G401 (cell line): ENCODE results near the gene CDKL4. TPM values are rescaled to one million over a fixed set of nuclear protein-coding genes. Genes with fewer than 3 reads are reported as not detected.

Experiments used
- DNase-seq: peaks from one replicate; pipeline ENCODE4 v3.0.0-alpha.2; 2015; ENCODE audit warnings: low spot score
- in situ Hi-C: cut with HindIII; loops from 2 replicates; pipeline ENCODE4 v1.10.0; 2016; ENCODE audit warnings: low sequenced_read_pairs, mixed read lengths
- total RNA-seq: library from RNA; depleted of rRNA; stranded (reverse); fragments of >200 nt; shearing (Covaris generic); gene quantifications from 2 replicates; pipeline ENCODE4 v1.2.3, GENCODE V29; 2014; rRNA removed

Gene CDKL4
- total RNA-seq, 1 experiment from 2014 or later, result 1.6 TPM

GRCh38 chr2:39127973-39128372 is 115.8 kb downstream of the CDKL4 start:
- no peak for DNase-seq
- in situ Hi-C loops, result no loop called here

Other genes with a start within 250 kb of the CDKL4 start
- 5.0 and 22.0 TPM in 2 replicates for gene SOS1, start 122.9 kb downstream of the CDKL4 start, total RNA-seq
- 36.8 and 49.5 TPM in 2 replicates for gene MAP4K3, start 193.3 kb upstream of the CDKL4 start, total RNA-seq